ENCODE results near the gene MCM7. TPM values are rescaled to one million over a fixed set of nuclear protein-coding genes. Genes with fewer than 3 reads are reported as not detected.
A peak's percentile ranks its signal among the peaks of the same experiment; 100 is the strongest.

Gene MCM7
- total RNA-seq, 1 donor from 2014 or later, result 101 TPM

DNA sequence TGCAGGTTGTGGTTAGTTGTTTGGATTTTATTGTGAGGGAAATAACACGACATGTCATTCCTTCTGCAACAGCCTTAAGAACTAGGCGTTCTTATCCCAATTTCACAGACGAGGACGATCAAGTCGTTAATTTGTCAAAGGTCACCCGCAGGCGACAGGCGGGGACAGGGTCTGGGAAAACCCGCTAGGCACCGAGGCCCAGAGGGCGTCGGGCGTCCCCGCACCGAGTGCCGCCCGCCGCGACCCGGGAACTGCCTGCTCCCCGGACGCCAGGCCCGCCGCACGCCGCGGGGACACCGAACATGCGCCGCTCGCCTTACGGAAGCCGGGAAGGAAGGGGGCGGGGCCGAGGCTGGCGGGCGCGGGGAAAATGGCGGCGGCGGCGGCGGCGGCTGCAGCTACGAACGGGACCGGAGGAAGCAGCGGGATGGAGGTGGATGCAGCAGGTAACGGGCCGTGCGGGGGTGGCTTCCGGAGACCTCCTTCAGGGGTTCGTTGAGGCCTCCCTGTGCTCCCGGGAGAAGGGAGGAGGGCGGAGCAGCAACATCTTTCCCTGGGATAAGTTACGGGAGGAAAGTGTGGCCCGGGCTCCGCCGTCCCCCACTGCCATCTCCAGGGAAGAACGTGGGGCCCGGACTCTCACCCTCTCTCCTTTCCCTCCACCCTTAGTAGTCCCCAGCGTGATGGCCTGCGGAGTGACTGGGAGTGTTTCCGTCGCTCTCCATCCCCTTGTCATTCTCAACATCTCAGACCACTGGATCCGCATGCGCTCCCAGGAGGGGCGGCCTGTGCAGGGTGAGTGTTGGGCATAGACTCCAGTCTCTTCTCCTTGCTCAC is 12.4 kb downstream of the MCM7 start, which contains the start of gene COPS6:
TSS of gene COPS6 (plus strand) at position 349 of the 837 bp plus-strand sequence. CDS start at position 371, 22 bp downstream.
- H3K4me3 ChIP-seq (ENCODE audit: low read depth, low read length), result peak within 1 kb of the TSS; percentile 94
- no peak for DNase-seq (ENCODE audit: low read depth)
- H3K27me3 ChIP-seq (ENCODE audit: control insufficient read depth, insufficient read depth, low read length), result no peaks in the 10 kb centered on the region
- TF ChIP-seq, protein P1, sequence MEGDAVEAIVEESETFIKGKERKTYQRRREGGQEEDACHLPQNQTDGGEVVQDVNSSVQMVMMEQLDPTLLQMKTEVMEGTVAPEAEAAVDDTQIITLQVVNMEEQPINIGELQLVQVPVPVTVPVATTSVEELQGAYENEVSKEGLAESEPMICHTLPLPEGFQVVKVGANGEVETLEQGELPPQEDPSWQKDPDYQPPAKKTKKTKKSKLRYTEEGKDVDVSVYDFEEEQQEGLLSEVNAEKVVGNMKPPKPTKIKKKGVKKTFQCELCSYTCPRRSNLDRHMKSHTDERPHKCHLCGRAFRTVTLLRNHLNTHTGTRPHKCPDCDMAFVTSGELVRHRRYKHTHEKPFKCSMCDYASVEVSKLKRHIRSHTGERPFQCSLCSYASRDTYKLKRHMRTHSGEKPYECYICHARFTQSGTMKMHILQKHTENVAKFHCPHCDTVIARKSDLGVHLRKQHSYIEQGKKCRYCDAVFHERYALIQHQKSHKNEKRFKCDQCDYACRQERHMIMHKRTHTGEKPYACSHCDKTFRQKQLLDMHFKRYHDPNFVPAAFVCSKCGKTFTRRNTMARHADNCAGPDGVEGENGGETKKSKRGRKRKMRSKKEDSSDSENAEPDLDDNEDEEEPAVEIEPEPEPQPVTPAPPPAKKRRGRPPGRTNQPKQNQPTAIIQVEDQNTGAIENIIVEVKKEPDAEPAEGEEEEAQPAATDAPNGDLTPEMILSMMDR (IDR thresholded peaks at IDR 0.05; ENCODE audit: insufficient read depth, low read length, poor library complexity, severe bottlenecking), result no peak
- H3K36me3 ChIP-seq (ENCODE audit: control insufficient read depth, insufficient read depth, low read length), result peaks cover 7% of the 10 kb centered on the region

DNA sequence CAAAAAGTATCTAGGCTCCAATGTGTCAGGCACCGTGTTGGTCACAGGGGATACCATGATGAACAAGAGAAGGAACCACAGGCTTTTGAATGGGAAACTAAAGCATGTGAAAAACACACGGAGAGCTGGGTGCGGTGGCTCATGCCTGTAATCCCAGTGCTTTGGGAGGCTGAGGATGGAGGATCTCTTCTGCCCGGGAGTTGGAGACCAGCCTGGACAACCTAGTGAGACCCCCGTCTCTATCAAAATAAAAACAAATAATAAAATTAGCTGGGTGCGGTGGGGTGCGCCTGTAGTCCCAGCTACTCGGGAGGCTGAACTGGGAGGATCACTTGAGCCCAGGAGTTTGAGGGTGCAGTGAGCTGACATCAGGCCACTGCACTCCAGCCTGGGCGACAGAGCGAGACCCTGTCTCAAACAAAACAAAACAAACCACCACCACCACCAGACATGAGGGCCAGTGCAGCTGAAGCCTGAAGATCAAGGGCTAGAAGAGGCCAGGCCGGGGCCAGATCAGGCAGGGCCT is 13.0 kb downstream of the MCM7 start:
- Histone ChIP-seq H3K27me3 (ENCODE audit: control insufficient read depth, insufficient read depth, low read length) (no peaks in the 10 kb centered on the region), H3K36me3 (ENCODE audit: control insufficient read depth, insufficient read depth, low read length) (peaks cover 4% of the 10 kb centered on the region), H3K4me3 (ENCODE audit: low read depth, low read length) (peak overlapping the region; percentile 94)
- TF ChIP-seq, protein P1 (IDR thresholded peaks at IDR 0.05; ENCODE audit: insufficient read depth, low read length, poor library complexity, severe bottlenecking), result no peak
- DNase-seq (ENCODE audit: low read depth), result no peak

DNA sequence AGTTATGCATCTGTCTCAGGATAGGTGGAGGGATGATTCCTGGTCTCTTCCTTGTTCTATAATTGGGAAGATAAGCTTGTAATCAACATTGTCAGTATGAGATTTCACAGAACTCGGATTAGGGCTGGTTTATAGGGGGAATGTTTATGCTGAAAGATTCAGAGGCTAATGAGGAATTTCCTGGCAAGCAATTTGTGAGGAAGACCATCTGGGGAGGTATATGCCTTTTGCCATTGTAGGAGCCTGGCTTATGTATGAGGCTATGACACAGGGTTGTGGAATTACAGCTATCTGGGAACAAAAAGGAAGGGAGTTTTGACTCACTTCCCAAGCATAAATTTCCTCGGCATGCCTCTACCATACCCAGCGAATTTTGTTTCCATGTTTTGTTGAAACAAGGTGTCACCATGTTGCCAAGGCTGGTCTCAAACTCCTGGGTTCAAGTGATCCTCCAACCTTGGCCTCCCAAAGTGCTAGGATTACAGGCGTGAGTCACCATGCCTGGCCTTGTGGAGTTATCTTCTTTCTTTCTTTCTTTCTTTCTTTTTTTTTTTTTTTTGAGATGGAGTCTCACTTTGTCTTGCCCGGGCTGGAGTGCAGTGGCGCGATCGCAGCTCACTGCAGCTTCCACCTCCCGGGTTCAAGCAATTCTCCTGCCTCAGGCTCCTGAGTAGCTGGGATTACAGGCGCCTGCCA is 14.0 kb downstream of the MCM7 start:
- TF ChIP-seq, protein P1 (IDR thresholded peaks at IDR 0.05; ENCODE audit: insufficient read depth, low read length, poor library complexity, severe bottlenecking), result no peak
- Histone ChIP-seq H3K4me3 (ENCODE audit: low read depth, low read length) (no peak overlapping the region), H3K27me3 (ENCODE audit: control insufficient read depth, insufficient read depth, low read length) (no peaks in the 10 kb centered on the region), H3K36me3 (ENCODE audit: control insufficient read depth, insufficient read depth, low read length) (peaks cover 4% of the 10 kb centered on the region)
- DNase-seq (ENCODE audit: low read depth), result peak; percentile 77

DNA sequence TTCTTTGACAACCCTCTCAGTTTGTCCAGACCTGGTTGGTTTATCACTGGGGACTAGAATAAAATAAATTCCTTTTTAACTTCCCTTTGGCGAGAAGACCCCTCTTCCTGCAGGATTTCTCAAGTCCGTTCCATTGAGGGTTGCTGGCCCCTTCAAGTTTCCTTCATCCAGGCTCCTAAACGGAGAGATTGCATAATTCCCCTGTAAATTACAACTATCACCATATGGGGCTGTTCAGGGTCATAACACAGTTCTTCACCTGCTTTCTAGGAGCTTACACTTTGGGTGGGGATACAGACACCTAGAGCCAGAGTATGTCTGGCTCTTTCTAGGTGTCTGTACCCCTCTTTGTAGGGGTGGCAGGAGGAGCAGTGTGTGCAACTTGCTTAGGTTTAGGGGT is 15.7 kb downstream of the MCM7 start:
- no peaks in the 10 kb centered on the region for H3K36me3 ChIP-seq (ENCODE audit: control insufficient read depth, insufficient read depth, low read length)
- TF ChIP-seq, protein P1 (IDR thresholded peaks at IDR 0.05; ENCODE audit: insufficient read depth, low read length, poor library complexity, severe bottlenecking), result no peak
- H3K4me3 ChIP-seq (ENCODE audit: low read depth, low read length), result no peak overlapping the region
- no peaks in the 10 kb centered on the region for H3K27me3 ChIP-seq (ENCODE audit: control insufficient read depth, insufficient read depth, low read length)
- DNase-seq (ENCODE audit: low read depth), result no peak

DNA sequence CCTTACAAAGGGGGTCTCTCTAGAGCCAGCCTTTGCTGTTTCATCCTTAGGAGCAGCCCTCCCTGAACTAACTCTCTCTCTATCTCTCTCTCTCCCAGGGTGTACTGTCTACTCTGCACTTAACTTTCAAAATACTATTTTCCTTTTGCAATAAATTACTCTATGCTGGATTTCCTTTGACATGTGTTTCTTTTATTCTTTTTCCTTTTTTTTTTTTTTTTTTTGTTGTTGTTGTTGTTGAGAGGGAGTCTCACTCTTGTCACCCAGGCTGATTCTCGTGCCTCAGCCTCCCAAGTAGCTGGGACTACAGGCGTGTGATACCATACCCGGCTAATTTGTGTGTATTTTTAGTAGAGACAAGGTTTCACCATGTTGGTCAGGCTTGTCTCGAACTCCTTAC is 18.2 kb downstream of the MCM7 start:
- Histone ChIP-seq H3K36me3 (ENCODE audit: control insufficient read depth, insufficient read depth, low read length) (peaks cover 2% of the 10 kb centered on the region), H3K4me3 (ENCODE audit: low read depth, low read length) (no peak overlapping the region), H3K27me3 (ENCODE audit: control insufficient read depth, insufficient read depth, low read length) (no peaks in the 10 kb centered on the region)
- TF ChIP-seq, protein P1 (IDR thresholded peaks at IDR 0.05; ENCODE audit: insufficient read depth, low read length, poor library complexity, severe bottlenecking), result no peak
- DNase-seq (ENCODE audit: low read depth), result no peak
